Measurements from ENCODE around the gene CA4.
"Not testable (repeated sequence)": the region's sequence is repeated elsewhere in the genome, so short reads cannot be mapped to it uniquely, and the experiment has no call there.

The CA4 gene

DNA sequence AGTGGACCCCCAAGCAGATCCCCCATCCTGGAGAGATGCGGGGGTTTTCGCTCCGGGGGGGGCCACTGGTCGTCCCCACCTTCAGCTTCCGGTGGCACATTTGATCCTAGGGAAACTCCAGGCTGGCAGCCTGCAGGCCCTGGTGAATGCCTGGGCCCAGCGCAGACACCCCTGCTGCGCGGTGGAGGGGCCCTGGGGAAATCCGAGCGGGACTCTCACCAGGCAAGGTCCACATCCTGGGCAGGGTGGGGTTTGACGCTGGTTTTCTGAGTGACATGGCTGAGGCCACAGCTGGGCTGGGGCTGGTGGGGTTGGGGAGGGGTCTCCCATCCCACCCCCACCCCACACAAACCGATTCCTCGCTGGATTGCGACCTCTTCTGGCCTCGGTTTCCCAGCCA is 30.6 kb upstream of the CA4 start:
- H3K4me3 ChIP-seq (ENCODE audit: low read depth in 1 of 2, low read length in 2 of 2); H2AFZ ChIP-seq (ENCODE audit: low read depth, low read length); H3K27ac ChIP-seq (ENCODE audit: low read length); H3K9ac ChIP-seq (ENCODE audit: low read depth, low read length); DNase-seq; H4K20me1 ChIP-seq (ENCODE audit: insufficient read depth, low read length); H3K36me3 ChIP-seq (ENCODE audit: insufficient read depth, low read length); H3K9me3 ChIP-seq (ENCODE audit: insufficient read depth, low read length, severe bottlenecking); H3K79me2 ChIP-seq (ENCODE audit: insufficient read depth, low read length); ATAC-seq (ENCODE audit: insufficient read depth, low read depth); H3K27me3 ChIP-seq (ENCODE audit: insufficient read depth, low read length, poor library complexity); H3K4me2 ChIP-seq (ENCODE audit: insufficient read depth, low read length); H3K4me1 ChIP-seq (ENCODE audit: insufficient read depth, low read length): not testable (repeated sequence)

DNA sequence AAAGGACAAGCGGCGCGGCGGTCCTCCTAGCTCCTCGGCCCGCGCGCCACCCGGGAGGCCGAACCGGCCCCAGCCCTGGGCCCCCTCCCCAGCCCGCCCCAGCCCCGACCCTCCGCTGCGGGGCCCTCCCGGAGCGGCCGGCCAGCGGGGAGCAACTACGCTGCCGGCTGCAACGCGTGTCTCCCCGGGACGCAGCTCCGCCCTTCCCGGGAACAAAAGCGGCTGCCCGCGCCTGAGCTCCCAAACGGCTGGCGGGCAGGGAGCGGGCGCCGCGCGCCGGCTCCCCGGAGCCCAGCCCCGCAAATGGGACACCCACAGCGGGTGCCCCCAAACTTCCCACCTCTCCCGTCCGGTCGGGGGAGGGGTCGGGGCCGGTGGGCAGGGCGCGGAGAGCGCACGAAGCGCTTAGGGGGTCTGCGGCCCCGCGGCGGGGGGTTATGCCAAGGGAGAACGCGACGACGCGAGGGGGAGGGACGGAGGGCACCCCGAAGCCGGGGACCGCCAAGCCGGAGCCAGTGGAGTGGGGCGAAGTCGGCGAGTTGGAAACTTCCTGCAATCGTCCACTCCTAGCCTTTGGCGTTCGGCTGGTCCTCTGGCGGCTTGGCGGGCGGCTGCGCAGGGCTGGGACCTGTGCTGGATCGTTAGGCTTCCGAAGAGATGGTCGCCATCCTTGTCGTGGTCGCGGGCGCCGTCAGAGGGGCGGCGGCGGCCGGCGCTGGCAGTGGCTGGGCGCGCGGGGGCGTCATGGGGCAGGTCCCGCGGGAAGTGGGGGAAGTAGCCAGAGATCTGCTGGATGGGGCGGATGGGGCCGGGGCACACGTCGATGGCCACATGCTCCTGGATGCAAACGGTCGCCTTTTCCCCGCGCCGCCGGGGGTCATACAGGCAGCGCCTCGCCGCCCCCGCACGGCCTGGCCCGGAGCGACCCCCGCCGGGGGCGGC is 29.7 kb upstream of the CA4 start:
- not testable (repeated sequence) for H3K79me2 ChIP-seq (ENCODE audit: insufficient read depth, low read length); H3K4me3 ChIP-seq (ENCODE audit: low read depth in 1 of 2, low read length in 2 of 2); DNase-seq; H3K27ac ChIP-seq (ENCODE audit: low read length); H3K9ac ChIP-seq (ENCODE audit: low read depth, low read length); H3K36me3 ChIP-seq (ENCODE audit: insufficient read depth, low read length); H3K4me2 ChIP-seq (ENCODE audit: insufficient read depth, low read length); H2AFZ ChIP-seq (ENCODE audit: low read depth, low read length); H3K27me3 ChIP-seq (ENCODE audit: insufficient read depth, low read length, poor library complexity); H4K20me1 ChIP-seq (ENCODE audit: insufficient read depth, low read length); H3K4me1 ChIP-seq (ENCODE audit: insufficient read depth, low read length); H3K9me3 ChIP-seq (ENCODE audit: insufficient read depth, low read length, severe bottlenecking); ATAC-seq (ENCODE audit: insufficient read depth, low read depth)

GRCh38 chr17:60127068-60128064 is 22.4 kb upstream of the CA4 start:
- Histone ChIP-seq H3K4me3 (ENCODE audit: low read depth in 1 of 2, low read length in 2 of 2) (no peak overlapping the region), H3K9ac (ENCODE audit: low read depth, low read length) (no peak overlapping the region), H4K20me1 (ENCODE audit: insufficient read depth, low read length) (no peaks in the 10 kb centered on the region), H3K79me2 (ENCODE audit: insufficient read depth, low read length) (no peaks in the 10 kb centered on the region), H2AFZ (ENCODE audit: low read depth, low read length) (no peak overlapping the region), H3K9me3 (ENCODE audit: insufficient read depth, low read length, severe bottlenecking) (no peaks in the 10 kb centered on the region), H3K4me1 (ENCODE audit: insufficient read depth, low read length) (no peaks in the 10 kb centered on the region), H3K36me3 (ENCODE audit: insufficient read depth, low read length) (no peaks in the 10 kb centered on the region), H3K4me2 (ENCODE audit: insufficient read depth, low read length) (no peak overlapping the region), H3K27ac (ENCODE audit: low read length) (no peak overlapping the region), H3K27me3 (ENCODE audit: insufficient read depth, low read length, poor library complexity) (peaks cover 6% of the 10 kb centered on the region)
- TF ChIP-seq CTCF (IDR thresholded peaks at IDR 0.05; ENCODE audit: borderline replicate concordance, extremely low read depth, low read length, poor library complexity, severe bottlenecking) (no peak), EZH2 (IDR thresholded peaks at IDR 0.05; ENCODE audit: borderline replicate concordance, low read depth, low read length, severe bottlenecking) (no peak)
- ATAC-seq (ENCODE audit: insufficient read depth, low read depth) (no peak), DNase-seq (no peak)

GRCh38 chr17:60128171-60128859 is 21.5 kb upstream of the CA4 start:
- no peaks in the 10 kb centered on the region for H3K4me1 ChIP-seq (ENCODE audit: insufficient read depth, low read length)
- H3K9ac ChIP-seq (ENCODE audit: low read depth, low read length) = no peak overlapping the region
- H2AFZ ChIP-seq (ENCODE audit: low read depth, low read length) = no peak overlapping the region
- no peaks in the 10 kb centered on the region for H3K9me3 ChIP-seq (ENCODE audit: insufficient read depth, low read length, severe bottlenecking)
- DNase-seq (no peak), ATAC-seq (ENCODE audit: insufficient read depth, low read depth) (no peak)
- H3K4me3 ChIP-seq (ENCODE audit: low read depth in 1 of 2, low read length in 2 of 2) = no peak overlapping the region
- H3K27ac ChIP-seq (ENCODE audit: low read length) = no peak overlapping the region
- H3K4me2 ChIP-seq (ENCODE audit: insufficient read depth, low read length) = no peak overlapping the region
- TF ChIP-seq CTCF (IDR thresholded peaks at IDR 0.05; ENCODE audit: borderline replicate concordance, extremely low read depth, low read length, poor library complexity, severe bottlenecking) (no peak), EZH2 (IDR thresholded peaks at IDR 0.05; ENCODE audit: borderline replicate concordance, low read depth, low read length, severe bottlenecking) (no peak)
- peaks cover 6% of the 10 kb centered on the region for H3K27me3 ChIP-seq (ENCODE audit: insufficient read depth, low read length, poor library complexity)
- no peaks in the 10 kb centered on the region for H3K36me3 ChIP-seq (ENCODE audit: insufficient read depth, low read length)
- no peaks in the 10 kb centered on the region for H4K20me1 ChIP-seq (ENCODE audit: insufficient read depth, low read length)
- H3K79me2 ChIP-seq (ENCODE audit: insufficient read depth, low read length) = no peaks in the 10 kb centered on the region

Data from DND-41 (cell line).